HCT116 (cell line): ENCODE measurements around the gene CFAP46. TPM values are rescaled to one million over a fixed set of nuclear protein-coding genes. Genes with fewer than 3 reads are reported as not detected.

Source experiments
- ATAC-seq: fragments of 200-7000 bp; cut with Tn5 transposase; 2 replicates; pipeline ENCODE4 v1.9.1; 2020; ENCODE audit warnings: mild to moderate bottlenecking, moderate library complexity
- BruUV-seq: library from RNA; stranded (reverse); fragments of 400-500 nt; replicated peaks from 2 replicates; lab custom pipeline; 2021; lab: Mats Ljungman, UMichigan
- CTCF ChIA-PET: fragments of 300-600 bp; sonication (Branson Sonifier 250); formaldehyde crosslinking; loops from one replicate; lab custom pipeline; 2021; ENCODE audit warnings: antibody characterized with exemption; lab: Charles Lee
- POLR2A ChIA-PET: fragments of 300-600, 350-600 bp; sonication (Branson Sonifier 250); formaldehyde crosslinking; loops from one replicate; lab custom pipeline; 2021; ENCODE audit warnings: antibody characterized with exemption; lab: Charles Lee
- RAD21 ChIA-PET, 2 experiments: fragments of 300-600 bp; sonication (Branson Sonifier 250); formaldehyde crosslinking; loops; one replicate each; lab custom pipeline; 2023; ENCODE audit warnings: low total read pairs in 2 of 2; ENCODE audit not compliant: uncharacterized antibody in 2 of 2, unreplicated experiment in 2 of 2, low non-redundant PET in 1 of 2; lab: Charles Lee
- DNase-seq: peaks from one replicate; pipeline ENCODE4 v3.0.0-alpha.2; 2010; ENCODE audit warnings: low read depth, low spot score
- H2AFZ ChIP-seq: fragments of 200-600 bp; shearing (Covaris generic), sonication (generic); 2 replicates; pipeline ENCODE4 v1.6.1; 2017; ENCODE audit warnings: low read depth, mixed run types, mixed read lengths, antibody characterized with exemption, low read length; ENCODE audit not compliant: poor library complexity, severe bottlenecking
- H3K27ac ChIP-seq: 2 replicates; pipeline ENCODE4 v1.5.1; 2012; ENCODE audit warnings: low read depth, low read length
- H3K27me3 ChIP-seq: fragments of 200-600 bp; sonication (generic); 2 replicates; pipeline ENCODE4 v1.6.1; 2016; ENCODE audit warnings: mixed run types, low read length, mixed read lengths; ENCODE audit not compliant: insufficient read depth
- H3K36me3 ChIP-seq, 2 experiments: fragments of 200-500 bp in 1 of 2; fragments of 200-600 bp in 1 of 2; sonication (Bioruptor generic) in 1 of 2; sonication (generic) in 1 of 2; 2 replicates each; pipeline versions ENCODE4 v1.5.1 to v1.6.1; 2014 to 2016; ENCODE audit warnings: low read length in 2 of 2, inconsistent platforms in 1 of 2, mixed read lengths in 1 of 2, mixed run types in 1 of 2; ENCODE audit not compliant: insufficient read depth in 2 of 2, control insufficient read depth in 1 of 2
- H3K4me1 ChIP-seq, 2 experiments: fragments of 200-600 bp in 1 of 2; sonication (generic) in 1 of 2; 2 replicates each; pipeline versions ENCODE4 v1.5.1 to v1.6.1; 2012 to 2017; ENCODE audit warnings: low read length in 2 of 2, inconsistent platforms in 1 of 2, mild to moderate bottlenecking in 1 of 2, mixed read lengths in 1 of 2, mixed run types in 1 of 2, moderate library complexity in 1 of 2; ENCODE audit not compliant: insufficient read depth in 2 of 2, control insufficient read depth in 1 of 2
- H3K4me2 ChIP-seq: fragments of 200-600 bp; sonication (generic); 2 replicates; pipeline ENCODE4 v1.6.1; 2017; ENCODE audit warnings: mixed run types, low read length, mixed read lengths
- H3K4me3 ChIP-seq, 2 experiments: fragments of 200-600 bp in 1 of 2; sonication (generic) in 1 of 2; replicated peaks in 1 of 2; 2 replicates each; pipeline ENCODE4 v1.5.1; 2011 to 2016; ENCODE audit warnings: low read length in 2 of 2, control low read depth in 1 of 2, low read depth in 1 of 2, mild to moderate bottlenecking in 1 of 2, mixed read lengths in 1 of 2, mixed run types in 1 of 2
- H3K79me2 ChIP-seq: fragments of 200-600 bp; sonication (generic); 2 replicates; pipeline ENCODE4 v1.6.1; 2017; ENCODE audit warnings: mild to moderate bottlenecking, mixed run types, low read length, moderate library complexity, mixed read lengths; ENCODE audit not compliant: insufficient read depth
- H3K9ac ChIP-seq: fragments of 200-600 bp; sonication (generic); 2 replicates; pipeline ENCODE4 v1.6.1; 2016; ENCODE audit warnings: low read length, mixed read lengths
- H3K9me2 ChIP-seq: fragments of 200-600 bp; sonication (generic), shearing (Covaris generic); 2 replicates; pipeline ENCODE4 v1.6.1; 2017; ENCODE audit warnings: mixed run types, mild to moderate bottlenecking, moderate library complexity; ENCODE audit not compliant: insufficient read depth
- H3K9me3 ChIP-seq, 2 experiments: fragments of 200-500 bp in 1 of 2; fragments of 200-600 bp in 1 of 2; sonication (Bioruptor generic) in 1 of 2; sonication (generic) in 1 of 2; 2 replicates each; pipeline ENCODE4 v1.6.1; 2014 to 2017; ENCODE audit warnings: low read length in 2 of 2, mixed read lengths in 2 of 2, inconsistent platforms in 1 of 2, low read depth in 1 of 2, mild to moderate bottlenecking in 1 of 2, mixed run types in 1 of 2, moderate library complexity in 1 of 2; ENCODE audit not compliant: control insufficient read depth in 1 of 2, insufficient read depth in 1 of 2
- H4K20me1 ChIP-seq: fragments of 200-600 bp; sonication (generic), shearing (Covaris generic); 2 replicates; pipeline ENCODE4 v1.6.1; 2017; ENCODE audit warnings: mixed run types, mild to moderate bottlenecking, moderate library complexity; ENCODE audit not compliant: insufficient read depth
- EZH2 ChIP-seq: fragments of 200-600 bp; sonication (generic); IDR thresholded peaks from 2 replicates; pipeline ENCODE4 v1.6.1; 2017; ENCODE audit warnings: antibody characterized with exemption, mixed run types
- SIN3A ChIP-seq: IDR thresholded peaks from 2 replicates; pipeline ENCODE4 v1.6.1; 2012; ENCODE audit warnings: low read depth
- SP1 ChIP-seq: IDR thresholded peaks from 2 replicates; pipeline ENCODE4 v1.6.1; 2012; ENCODE audit warnings: low read depth
- SRF ChIP-seq: IDR thresholded peaks from 2 replicates; pipeline ENCODE4 v1.6.1; 2012; ENCODE audit warnings: low read depth
- ZFX ChIP-seq: fragments of 450-650 bp; IDR thresholded peaks from 2 replicates; pipeline ENCODE4 v1.6.1; 2017
- ZNF274 ChIP-seq: fragments of 200-500 bp; sonication (Bioruptor generic); IDR thresholded peaks from 2 replicates; pipeline ENCODE4 v1.6.1; 2014; ENCODE audit warnings: mild to moderate bottlenecking, low read depth, low read length, inconsistent platforms
- intact Hi-C: fragments of 100-400 bp; cut with micrococcal nuclease; formaldehyde crosslinking; loops from 2 replicates; pipeline ENCODE4 v1.10.0; 2022
- total RNA-seq: library from RNA; stranded (reverse); gene quantifications from one replicate; pipeline ENCODE4 v1.2.1, GENCODE V29; 2021; ENCODE audit not compliant: unreplicated experiment
- TF ChIP-seq, protein P1 (sequence below): IDR thresholded peaks from 2 replicates; pipeline ENCODE4 v1.6.1; 2011; ENCODE audit warnings: mild to moderate bottlenecking, low read length, moderate library complexity; ENCODE audit not compliant: insufficient replicate concordance; ENCODE audit errors: extremely low read depth

CFAP46 gene
- total RNA-seq, 1 experiment from 2014 or later: 1.4 TPM

GRCh38 chr10:132960071-132960472 lies 17.7 kb upstream of the CFAP46 start:
- DNase-seq: no peak
- Histone ChIP-seq H3K4me3 (no peak overlapping the region), H3K9me3 (no peaks in the 10 kb centered on the region), H3K9me2 (no peaks in the 10 kb centered on the region), H3K36me3 (no peaks in the 10 kb centered on the region), H3K4me2 (no peak overlapping the region), H3K27ac (no peak overlapping the region), H3K27me3 (no peaks in the 10 kb centered on the region), H4K20me1 (no peaks in the 10 kb centered on the region), H3K4me1 (no peaks in the 10 kb centered on the region), H3K9ac (no peak overlapping the region), H2AFZ (no peak overlapping the region), H3K79me2 (no peaks in the 10 kb centered on the region)
- intact Hi-C loops: no loop called here
- ChIA-PET RAD21 (no interaction called here), CTCF (no interaction called here), POLR2A (no interaction called here)
- no TSS peak for BruUV-seq
- TF ChIP-seq ZFX (no peak), EZH2 (no peak), SRF (no peak), SP1 (no peak), ZNF274 (no peak)
- TF ChIP-seq, protein P1, sequence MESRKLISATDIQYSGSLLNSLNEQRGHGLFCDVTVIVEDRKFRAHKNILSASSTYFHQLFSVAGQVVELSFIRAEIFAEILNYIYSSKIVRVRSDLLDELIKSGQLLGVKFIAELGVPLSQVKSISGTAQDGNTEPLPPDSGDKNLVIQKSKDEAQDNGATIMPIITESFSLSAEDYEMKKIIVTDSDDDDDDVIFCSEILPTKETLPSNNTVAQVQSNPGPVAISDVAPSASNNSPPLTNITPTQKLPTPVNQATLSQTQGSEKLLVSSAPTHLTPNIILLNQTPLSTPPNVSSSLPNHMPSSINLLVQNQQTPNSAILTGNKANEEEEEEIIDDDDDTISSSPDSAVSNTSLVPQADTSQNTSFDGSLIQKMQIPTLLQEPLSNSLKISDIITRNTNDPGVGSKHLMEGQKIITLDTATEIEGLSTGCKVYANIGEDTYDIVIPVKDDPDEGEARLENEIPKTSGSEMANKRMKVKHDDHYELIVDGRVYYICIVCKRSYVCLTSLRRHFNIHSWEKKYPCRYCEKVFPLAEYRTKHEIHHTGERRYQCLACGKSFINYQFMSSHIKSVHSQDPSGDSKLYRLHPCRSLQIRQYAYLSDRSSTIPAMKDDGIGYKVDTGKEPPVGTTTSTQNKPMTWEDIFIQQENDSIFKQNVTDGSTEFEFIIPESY: no peak
- ATAC-seq: no peak

DNA sequence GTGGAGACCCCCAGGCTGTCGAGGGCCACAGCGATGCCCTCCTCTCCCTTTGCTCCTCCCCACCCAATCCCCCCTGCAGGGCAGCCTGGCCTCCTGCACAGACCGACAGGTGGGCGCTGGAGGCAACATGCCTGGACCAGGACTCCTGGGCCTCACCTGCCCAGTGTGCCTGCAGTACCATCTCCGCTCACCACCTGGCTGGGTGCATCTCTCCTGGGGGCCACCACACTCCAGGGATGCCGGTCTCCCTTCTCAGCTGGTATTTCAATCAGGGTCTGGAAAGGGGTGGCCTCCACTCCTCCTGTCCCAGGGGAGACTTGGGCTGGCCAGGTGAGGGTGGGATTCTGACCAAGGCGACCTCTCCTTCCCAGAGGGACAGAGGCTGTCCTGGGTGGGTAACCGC lies 17.2 kb upstream of the CFAP46 start:
- 0 out of 2 replicates have a peak, but pooled peaks cover 4% of the 10 kb centered on the region for H3K27me3 ChIP-seq
- BruUV-seq: no TSS peak
- CTCF ChIA-PET: no interaction called here

More for the DNA sequence above, 17.2 kb upstream of the CFAP46 start:
- Histone ChIP-seq H3K4me1 (no peaks in the 10 kb centered on the region), H3K9me3 (no peaks in the 10 kb centered on the region), H3K4me3 (no peak overlapping the region)
- ATAC-seq: no peak
- TF ChIP-seq SIN3A: no peak
- TF ChIP-seq ZNF274: no peak
- TF ChIP-seq, all 23 proteins: peak for 0
- H3K36me3 ChIP-seq: no peaks in the 10 kb centered on the region
- H3K79me2 ChIP-seq: no peaks in the 10 kb centered on the region
- no peak overlapping the region for H2AFZ ChIP-seq
- H4K20me1 ChIP-seq: no peaks in the 10 kb centered on the region
- no peak overlapping the region for H3K4me2 ChIP-seq
- RAD21 ChIA-PET: no interaction called here
- POLR2A ChIA-PET: no interaction called here
- intact Hi-C loops: no loop called here
- no peak overlapping the region for H3K9ac ChIP-seq
- H3K27ac ChIP-seq: no peak overlapping the region
- H3K9me2 ChIP-seq: no peaks in the 10 kb centered on the region
- no peak for DNase-seq
